HCT116 (cell line): ENCODE results near the gene OSBPL1A. TPM values are rescaled to one million over a fixed set of nuclear protein-coding genes. Genes with fewer than 3 reads are reported as not detected.

Experiments
- ATAC-seq: fragments of 200-7000 bp; cut with Tn5 transposase; 2 replicates; pipeline ENCODE4 v1.9.1; 2020; ENCODE audit warnings: mild to moderate bottlenecking, moderate library complexity
- BruUV-seq: library from RNA; stranded (reverse); fragments of 400-500 nt; replicated peaks from 2 replicates; lab custom pipeline; 2021; lab: Mats Ljungman, UMichigan
- CTCF ChIA-PET: fragments of 300-600 bp; sonication (Branson Sonifier 250); formaldehyde crosslinking; loops from one replicate; lab custom pipeline; 2021; ENCODE audit warnings: antibody characterized with exemption; lab: Charles Lee
- POLR2A ChIA-PET: fragments of 300-600, 350-600 bp; sonication (Branson Sonifier 250); formaldehyde crosslinking; loops from one replicate; lab custom pipeline; 2021; ENCODE audit warnings: antibody characterized with exemption; lab: Charles Lee
- RAD21 ChIA-PET, 2 experiments: fragments of 300-600 bp; sonication (Branson Sonifier 250); formaldehyde crosslinking; loops; one replicate each; lab custom pipeline; 2023; ENCODE audit warnings: low total read pairs in 2 of 2; ENCODE audit not compliant: uncharacterized antibody in 2 of 2, unreplicated experiment in 2 of 2, low non-redundant PET in 1 of 2; lab: Charles Lee
- DNase-seq: peaks from one replicate; pipeline ENCODE4 v3.0.0-alpha.2; 2010; ENCODE audit warnings: low read depth, low spot score
- H2AFZ ChIP-seq: fragments of 200-600 bp; shearing (Covaris generic), sonication (generic); 2 replicates; pipeline ENCODE4 v1.6.1; 2017; ENCODE audit warnings: low read depth, mixed run types, mixed read lengths, antibody characterized with exemption, low read length; ENCODE audit not compliant: poor library complexity, severe bottlenecking
- H3K27ac ChIP-seq: 2 replicates; pipeline ENCODE4 v1.5.1; 2012; ENCODE audit warnings: low read depth, low read length
- H3K27me3 ChIP-seq: fragments of 200-600 bp; sonication (generic); 2 replicates; pipeline ENCODE4 v1.6.1; 2016; ENCODE audit warnings: mixed run types, low read length, mixed read lengths; ENCODE audit not compliant: insufficient read depth
- H3K36me3 ChIP-seq, 2 experiments: fragments of 200-500 bp in 1 of 2; fragments of 200-600 bp in 1 of 2; sonication (Bioruptor generic) in 1 of 2; sonication (generic) in 1 of 2; 2 replicates each; pipeline versions ENCODE4 v1.5.1 to v1.6.1; 2014 to 2016; ENCODE audit warnings: low read length in 2 of 2, inconsistent platforms in 1 of 2, mixed read lengths in 1 of 2, mixed run types in 1 of 2; ENCODE audit not compliant: insufficient read depth in 2 of 2, control insufficient read depth in 1 of 2
- H3K4me1 ChIP-seq, 2 experiments: fragments of 200-600 bp in 1 of 2; sonication (generic) in 1 of 2; 2 replicates each; pipeline versions ENCODE4 v1.5.1 to v1.6.1; 2012 to 2017; ENCODE audit warnings: low read length in 2 of 2, inconsistent platforms in 1 of 2, mild to moderate bottlenecking in 1 of 2, mixed read lengths in 1 of 2, mixed run types in 1 of 2, moderate library complexity in 1 of 2; ENCODE audit not compliant: insufficient read depth in 2 of 2, control insufficient read depth in 1 of 2
- H3K4me2 ChIP-seq: fragments of 200-600 bp; sonication (generic); 2 replicates; pipeline ENCODE4 v1.6.1; 2017; ENCODE audit warnings: mixed run types, low read length, mixed read lengths
- H3K4me3 ChIP-seq, 2 experiments: fragments of 200-600 bp in 1 of 2; sonication (generic) in 1 of 2; replicated peaks in 1 of 2; 2 replicates each; pipeline ENCODE4 v1.5.1; 2011 to 2016; ENCODE audit warnings: low read length in 2 of 2, control low read depth in 1 of 2, low read depth in 1 of 2, mild to moderate bottlenecking in 1 of 2, mixed read lengths in 1 of 2, mixed run types in 1 of 2
- H3K79me2 ChIP-seq: fragments of 200-600 bp; sonication (generic); 2 replicates; pipeline ENCODE4 v1.6.1; 2017; ENCODE audit warnings: mild to moderate bottlenecking, mixed run types, low read length, moderate library complexity, mixed read lengths; ENCODE audit not compliant: insufficient read depth
- H3K9ac ChIP-seq: fragments of 200-600 bp; sonication (generic); 2 replicates; pipeline ENCODE4 v1.6.1; 2016; ENCODE audit warnings: low read length, mixed read lengths
- H3K9me2 ChIP-seq: fragments of 200-600 bp; sonication (generic), shearing (Covaris generic); 2 replicates; pipeline ENCODE4 v1.6.1; 2017; ENCODE audit warnings: mixed run types, mild to moderate bottlenecking, moderate library complexity; ENCODE audit not compliant: insufficient read depth
- H3K9me3 ChIP-seq, 2 experiments: fragments of 200-500 bp in 1 of 2; fragments of 200-600 bp in 1 of 2; sonication (Bioruptor generic) in 1 of 2; sonication (generic) in 1 of 2; 2 replicates each; pipeline ENCODE4 v1.6.1; 2014 to 2017; ENCODE audit warnings: low read length in 2 of 2, mixed read lengths in 2 of 2, inconsistent platforms in 1 of 2, low read depth in 1 of 2, mild to moderate bottlenecking in 1 of 2, mixed run types in 1 of 2, moderate library complexity in 1 of 2; ENCODE audit not compliant: control insufficient read depth in 1 of 2, insufficient read depth in 1 of 2
- H4K20me1 ChIP-seq: fragments of 200-600 bp; sonication (generic), shearing (Covaris generic); 2 replicates; pipeline ENCODE4 v1.6.1; 2017; ENCODE audit warnings: mixed run types, mild to moderate bottlenecking, moderate library complexity; ENCODE audit not compliant: insufficient read depth
- ATF3 ChIP-seq: IDR thresholded peaks from 2 replicates; pipeline ENCODE4 v1.6.1; 2012
- CEBPB ChIP-seq: IDR thresholded peaks from 2 replicates; pipeline ENCODE4 v1.6.1; 2012; ENCODE audit warnings: low read depth
- CTCF ChIP-seq, 3 experiments: fragments of 200-600 bp in 1 of 3; sonication (generic) in 1 of 3; IDR thresholded peaks in 2 of 3; conservative IDR thresholded peaks in 1 of 3; 2 replicates each; pipeline ENCODE4 v1.5.1; 2012 to 2017; ENCODE audit warnings: low read depth in 2 of 3, low read length in 2 of 3, antibody characterized with exemption in 1 of 3, borderline replicate concordance in 1 of 3, control low read depth in 1 of 3, mild to moderate bottlenecking in 1 of 3, mixed read lengths in 1 of 3, mixed run types in 1 of 3, moderate library complexity in 1 of 3; ENCODE audit not compliant: insufficient read depth in 1 of 3
- EZH2 ChIP-seq: fragments of 200-600 bp; sonication (generic); IDR thresholded peaks from 2 replicates; pipeline ENCODE4 v1.6.1; 2017; ENCODE audit warnings: antibody characterized with exemption, mixed run types
- EZH2phosphoT487 ChIP-seq: fragments of 200-600 bp; IDR thresholded peaks from 2 replicates; pipeline ENCODE4 v1.6.1; 2018; ENCODE audit warnings: antibody characterized with exemption, borderline replicate concordance
- FOSL1 ChIP-seq: IDR thresholded peaks from 2 replicates; pipeline ENCODE4 v1.6.1; 2012; ENCODE audit warnings: low read depth
- POLR2A ChIP-seq: IDR thresholded peaks from 2 replicates; pipeline ENCODE4 v1.7.0; 2011; ENCODE audit warnings: borderline replicate concordance; ENCODE audit not compliant: insufficient read depth, insufficient read length; ENCODE audit errors: extremely low read depth
- SP1 ChIP-seq: IDR thresholded peaks from 2 replicates; pipeline ENCODE4 v1.6.1; 2012; ENCODE audit warnings: low read depth
- YY1 ChIP-seq: IDR thresholded peaks from 2 replicates; pipeline ENCODE4 v1.6.1; 2011; ENCODE audit warnings: low read length, low read depth, moderate library complexity, mild to moderate bottlenecking; ENCODE audit not compliant: insufficient replicate concordance; ENCODE audit errors: extremely low read depth
- intact Hi-C: fragments of 100-400 bp; cut with micrococcal nuclease; formaldehyde crosslinking; loops from 2 replicates; pipeline ENCODE4 v1.10.0; 2022
- total RNA-seq: library from RNA; stranded (reverse); gene quantifications from one replicate; pipeline ENCODE4 v1.2.1, GENCODE V29; 2021; ENCODE audit not compliant: unreplicated experiment

The OSBPL1A gene
- total RNA-seq, 1 experiment from 2014 or later, result 18.9 TPM

GRCh38 chr18:24341361-24341760 lies 56.3 kb downstream of the OSBPL1A start (continued):
- TF ChIP-seq EZH2 (no peak), FOSL1 (no peak), ATF3 (no peak), CEBPB (no peak), SP1 (no peak), POLR2A (no peak), EZH2phosphoT487 (no peak), YY1 (no peak)

GRCh38 chr18:24333084-24333483 lies 64.5 kb downstream of the OSBPL1A start:
- CTCF ChIA-PET, result interaction anchor here (1.0 kb wide), 1 partner anchor 27 kb away, joined by 3 read pairs; no protein-coding TSS in a partner anchor
- DNase-seq (no peak), ATAC-seq (no peak)
- Histone ChIP-seq H3K4me1 (no peaks in the 10 kb centered on the region), H3K4me3 (no peak overlapping the region), H3K9ac (no peak overlapping the region), H3K79me2 (no peaks in the 10 kb centered on the region), H3K27ac (no peak overlapping the region), H3K27me3 (no peaks in the 10 kb centered on the region), H2AFZ (no peak overlapping the region), H3K9me2 (no peaks in the 10 kb centered on the region), H3K36me3 (no peaks in the 10 kb centered on the region), H3K9me3 (no peaks in the 10 kb centered on the region), H4K20me1 (no peaks in the 10 kb centered on the region), H3K4me2 (no peak overlapping the region)
- no peak for TF ChIP-seq CTCF (IDR thresholded peaks at IDR 0.05 in 2 of 3, conservative IDR thresholded peaks at IDR 0.05 in 1 of 3; ENCODE audit: borderline replicate concordance in 1 of 3, insufficient read depth in 1 of 3, low read depth in 2 of 3, low read length in 2 of 3)
- intact Hi-C loops, result no loop called here
- POLR2A ChIA-PET, result no interaction called here
- no TSS peak for BruUV-seq
- RAD21 ChIA-PET, result no interaction called here
